NCI-H748 treated with DMSO at 0.1 percent for 48 hours (cell line): ENCODE data around the gene RLN1.
"Not testable (repeated sequence)": the region's sequence is repeated elsewhere in the genome, so short reads cannot be mapped to it uniquely, and the experiment has no call there.

ENCODE experiments used
- DNase-seq: peaks from one replicate; lab custom pipeline; 2025; lab: John Stamatoyannopoulos, UW

Gene RLN1

GRCh38 chr9:5338992-5339981, at the start of gene RLN1:
RLN1 (minus strand) TSS chr9:5339876; CDS start chr9:5339746, 130 bp downstream.
- DNase-seq = not testable (repeated sequence)

- DNase-seq = no peak
Measured at GRCh38 chr9:5389109-5389732, 49.5 kb upstream of the RLN1 start.

- DNase-seq = no peak
Measured at GRCh38 chr9:5388026-5388819, 48.5 kb upstream of the RLN1 start.

- no peak for DNase-seq
Measured at GRCh38 chr9:5384436-5384835, 44.8 kb upstream of the RLN1 start.

GRCh38 chr9:5382479-5382878, 42.8 kb upstream of the RLN1 start:
- DNase-seq = no peak

GRCh38 chr9:5375790-5376477, 36.3 kb upstream of the RLN1 start:
- DNase-seq = no peak

- DNase-seq = no peak
Measured at GRCh38 chr9:5375091-5375490, 35.4 kb upstream of the RLN1 start.

GRCh38 chr9:5364294-5365024, 24.8 kb upstream of the RLN1 start:
- no peak for DNase-seq

GRCh38 chr9:5361326-5362010, 21.8 kb upstream of the RLN1 start:
- DNase-seq = no peak

- DNase-seq = no peak
Measured at GRCh38 chr9:5360341-5360740, 20.7 kb upstream of the RLN1 start.

GRCh38 chr9:5357431-5358105, 17.9 kb upstream of the RLN1 start:
- DNase-seq = no peak

GRCh38 chr9:5355817-5356216, 16.1 kb upstream of the RLN1 start:
- DNase-seq = no peak

- no peak for DNase-seq
Measured at GRCh38 chr9:5355226-5355625, 15.6 kb upstream of the RLN1 start.

GRCh38 chr9:5354184-5354583, 14.5 kb upstream of the RLN1 start:
- no peak for DNase-seq

- no peak for DNase-seq
Measured at GRCh38 chr9:5352637-5353248, 13.1 kb upstream of the RLN1 start.

- DNase-seq = no peak
Measured at GRCh38 chr9:5336688-5337087, 3.0 kb downstream of the RLN1 start.

- not testable (repeated sequence) for DNase-seq
Measured at GRCh38 chr9:5331276-5331675, 8.4 kb downstream of the RLN1 start.

- peak; percentile 40 for DNase-seq
Measured at GRCh38 chr9:5326893-5327548, 12.7 kb downstream of the RLN1 start.

- DNase-seq = no peak
Measured at GRCh38 chr9:5326187-5326586, 13.5 kb downstream of the RLN1 start.
